Measurements from ENCODE around the gene MYO9A. TPM values are rescaled to one million over a fixed set of nuclear protein-coding genes. Genes with fewer than 3 reads are reported as not detected.
A peak's percentile ranks its signal among the peaks of the same experiment; 100 is the strongest.

Gene MYO9A
- total and polyA plus RNA-seq, 10 of the 15 experiments (the other 5 are each of a cell fraction or from before 2014, with no cell fraction given), result 3.3 to 25.3 (median 12.2) TPM

- TF ChIP-seq NFIC (IDR thresholded peaks at IDR 0.05; ENCODE audit: low read depth, low read length), result no peak
- TF ChIP-seq CREB1 (IDR thresholded peaks at IDR 0.05; ENCODE audit: low read depth), result 0 out of 2 replicates have a peak, but pooled peaks have one; percentile 35
- TF ChIP-seq RELA (IDR thresholded peaks at IDR 0.05; ENCODE audit: borderline replicate concordance, partially characterized antibody), result peak; percentile 46
- TF ChIP-seq SMARCA5 (IDR thresholded peaks at IDR 0.05), result peak; percentile 70; the same call in 1 of the 2 replicates
- peak; percentile 54 for TF ChIP-seq SKIL (IDR thresholded peaks at IDR 0.05; ENCODE audit: low read depth, poor library complexity, severe bottlenecking)
- TF ChIP-seq YY1 (IDR thresholded peaks at IDR 0.05; ENCODE audit: low read depth, low read length), result peak; percentile 68
- TF ChIP-seq RB1 (IDR thresholded peaks at IDR 0.05; ENCODE audit: borderline replicate concordance), result peak; percentile 55; the same call in 1 of the 2 replicates
- TF ChIP-seq BRCA1 (IDR thresholded peaks at IDR 0.05; ENCODE audit: low read depth, low read length), result no peak
- 0 out of 2 replicates have a peak, but pooled peaks have one; percentile 29 for TF ChIP-seq MLLT1 (IDR thresholded peaks at IDR 0.05)
Measured at GRCh38 chr15:72155635-72156616, 38.0 kb upstream of the MYO9A start (continued).

Measured in GM12878 (cell line).